GM19324 (cell line): ENCODE measurements around the gene BAD.
"Not testable (repeated sequence)": the region's sequence is repeated elsewhere in the genome, so short reads cannot be mapped to it uniquely, and the experiment has no call there.

Experiments used
- ATAC-seq: cut with Tn5 transposase; IDR thresholded peaks from one replicate; pipeline ENCODE4 v1.9.1; 2021; ENCODE audit warnings: mild to moderate bottlenecking, moderate library complexity; ENCODE audit not compliant: unreplicated experiment, low FRiP score

Gene BAD

GRCh38 chr11:64284048-64284961 is at the start of gene BAD:
Gene BAD (minus strand): TSS chr11:64284665. CDS start chr11:64284368, 297 bp downstream.
- ATAC-seq: peak; percentile 50

- ATAC-seq: no peak
These were observed 49.1 kb upstream of the BAD start for GRCh38 chr11:64333556-64333955.

- peak; percentile 53 for ATAC-seq
These were observed 47.3 kb upstream of the BAD start for GRCh38 chr11:64331569-64332371.

GRCh38 chr11:64330888-64331287 is 46.4 kb upstream of the BAD start:
- ATAC-seq: no peak

- ATAC-seq: no peak
These were observed 43.5 kb upstream of the BAD start for GRCh38 chr11:64327993-64328392.

- ATAC-seq: no peak
These were observed 42.9 kb upstream of the BAD start for GRCh38 chr11:64327375-64327774.

- ATAC-seq: no peak
These were observed 40.4 kb upstream of the BAD start for GRCh38 chr11:64324692-64325469.

GRCh38 chr11:64323984-64324383 is 39.5 kb upstream of the BAD start:
- not testable (repeated sequence) for ATAC-seq

GRCh38 chr11:64323373-64323772 is 38.9 kb upstream of the BAD start:
- ATAC-seq: no peak

- no peak for ATAC-seq
These were observed 38.4 kb upstream of the BAD start for GRCh38 chr11:64322925-64323260.

GRCh38 chr11:64321533-64321932 is 37.1 kb upstream of the BAD start:
- ATAC-seq: no peak

- no peak for ATAC-seq
These were observed 36.6 kb upstream of the BAD start for GRCh38 chr11:64321026-64321425.

- no peak for ATAC-seq
These were observed 36.1 kb upstream of the BAD start for GRCh38 chr11:64320556-64320955.

GRCh38 chr11:64318766-64319761 is 34.6 kb upstream of the BAD start:
- ATAC-seq: no peak

GRCh38 chr11:64317961-64318765 is 33.7 kb upstream of the BAD start, which contains the start of gene PRDX5:
Gene PRDX5 (plus strand): TSS chr11:64318121. CDS start chr11:64318216, 95 bp downstream.
- peak; percentile 82 for ATAC-seq

GRCh38 chr11:64317325-64317960 is 33.0 kb upstream of the BAD start, which contains the start of gene TRMT112:
Gene TRMT112 (minus strand): TSS chr11:64317559. CDS start chr11:64317526, 33 bp downstream.
- ATAC-seq: peak; percentile 79

- ATAC-seq: peak; percentile 1
These were observed 32.3 kb upstream of the BAD start for GRCh38 chr11:64316672-64317324.
